Spleen (tissue), 7 donors: ENCODE data around the gene CCDC126.

Experiments used
- POLR2AphosphoS5 ChIP-seq, 3 donors: sonication (generic); formaldehyde crosslinking; IDR thresholded peaks; one replicate each; pipeline ENCODE4 v1.5.1; 2017; ENCODE audit warnings: antibody characterized with exemption in 3 of 3
- TF ChIP-seq, protein P1 (sequence below), 11 experiments: fragments of 200-600 bp in 7 of 11; fragments of 450-650 bp in 4 of 11; sonication (generic) in 4 of 11; IDR thresholded peaks in 8 of 11; conservative IDR thresholded peaks in 3 of 11; 1 replicate in 7 of 11; 2 replicates in 4 of 11; pipeline versions ENCODE4 v1.4.0 to v1.8.0; 2016 to 2021; ENCODE audit warnings: antibody characterized with exemption in 11 of 11, inconsistent platforms in 4 of 11, mild to moderate bottlenecking in 1 of 11
- donor health status: DM: no; HTN: no; CAD: no; lungs with moderate emphysema.
- donor health status: DM: no; HTN: no; CAD: no.
- donor health status: DM: no; HTN: no; CAD: no.

DNA sequence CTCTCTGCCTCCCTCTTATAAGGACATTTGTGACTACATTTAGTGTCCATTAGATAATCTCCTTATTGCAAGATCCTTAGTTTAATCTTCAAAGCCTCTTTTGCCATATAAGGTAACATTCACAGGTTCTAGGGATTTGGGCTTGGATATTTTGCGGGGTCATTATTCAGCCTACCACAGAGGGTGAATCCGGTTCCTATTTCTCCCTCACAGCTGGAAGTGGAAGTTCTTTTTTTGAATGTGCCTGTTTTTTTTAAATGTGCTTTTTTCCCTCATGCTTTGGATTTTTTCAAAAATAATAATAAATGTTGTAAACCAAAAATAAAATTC is 65.8 kb downstream of the CCDC126 start:
- TF ChIP-seq, protein P1, sequence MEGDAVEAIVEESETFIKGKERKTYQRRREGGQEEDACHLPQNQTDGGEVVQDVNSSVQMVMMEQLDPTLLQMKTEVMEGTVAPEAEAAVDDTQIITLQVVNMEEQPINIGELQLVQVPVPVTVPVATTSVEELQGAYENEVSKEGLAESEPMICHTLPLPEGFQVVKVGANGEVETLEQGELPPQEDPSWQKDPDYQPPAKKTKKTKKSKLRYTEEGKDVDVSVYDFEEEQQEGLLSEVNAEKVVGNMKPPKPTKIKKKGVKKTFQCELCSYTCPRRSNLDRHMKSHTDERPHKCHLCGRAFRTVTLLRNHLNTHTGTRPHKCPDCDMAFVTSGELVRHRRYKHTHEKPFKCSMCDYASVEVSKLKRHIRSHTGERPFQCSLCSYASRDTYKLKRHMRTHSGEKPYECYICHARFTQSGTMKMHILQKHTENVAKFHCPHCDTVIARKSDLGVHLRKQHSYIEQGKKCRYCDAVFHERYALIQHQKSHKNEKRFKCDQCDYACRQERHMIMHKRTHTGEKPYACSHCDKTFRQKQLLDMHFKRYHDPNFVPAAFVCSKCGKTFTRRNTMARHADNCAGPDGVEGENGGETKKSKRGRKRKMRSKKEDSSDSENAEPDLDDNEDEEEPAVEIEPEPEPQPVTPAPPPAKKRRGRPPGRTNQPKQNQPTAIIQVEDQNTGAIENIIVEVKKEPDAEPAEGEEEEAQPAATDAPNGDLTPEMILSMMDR (IDR thresholded peaks at IDR 0.05 in 8 of 11, conservative IDR thresholded peaks at IDR 0.05 in 3 of 11), result no peak
- TF ChIP-seq POLR2AphosphoS5 (IDR thresholded peaks at IDR 0.05), result no peak
